GM12878 (cell line): ENCODE measurements around the gene FLOT1. TPM values are rescaled to one million over a fixed set of nuclear protein-coding genes. Genes with fewer than 3 reads are reported as not detected.

Experiments used
- BHLHE40 ChIP-seq, 2 experiments: fragments of 450-650 bp in 1 of 2; IDR thresholded peaks; 2 replicates each; pipeline ENCODE4 v1.6.1; 2011 to 2017; ENCODE audit warnings: low read depth in 2 of 2, borderline replicate concordance in 1 of 2, improper control_type of control experiment in 1 of 2, low read length in 1 of 2, mild to moderate bottlenecking in 1 of 2
- BMI1 ChIP-seq: fragments of 450-650 bp; IDR thresholded peaks from 2 replicates; pipeline ENCODE4 v1.6.1; 2016; ENCODE audit warnings: mild to moderate bottlenecking, moderate library complexity, borderline replicate concordance
- CHD1 ChIP-seq: IDR thresholded peaks from 2 replicates; pipeline ENCODE4 v1.6.1; 2012; ENCODE audit warnings: low read depth, low read length, improper control_type of control experiment
- EGR1 ChIP-seq, 2 experiments: IDR thresholded peaks; 1 replicate in 1 of 2; 2 replicates in 1 of 2; pipeline ENCODE4 v1.6.1; 2011 to 2012; ENCODE audit warnings: low read depth in 2 of 2, low read length in 2 of 2, borderline replicate concordance in 1 of 2, mild to moderate bottlenecking in 1 of 2, moderate library complexity in 1 of 2
- IKZF1 ChIP-seq: fragments of 450-650 bp; conservative IDR thresholded peaks from 2 replicates; pipeline ENCODE4 v1.6.1; 2017; ENCODE audit warnings: antibody characterized with exemption, mild to moderate bottlenecking
- KLF5 ChIP-seq: fragments of 450-650 bp; IDR thresholded peaks from 2 replicates; pipeline ENCODE4 v1.6.1; 2014; ENCODE audit warnings: mild to moderate bottlenecking; ENCODE audit not compliant: partially characterized antibody
- LARP7 ChIP-seq: fragments of 450-650 bp; IDR thresholded peaks from 2 replicates; pipeline ENCODE4 v1.6.1; 2017; ENCODE audit warnings: mild to moderate bottlenecking
- NKRF ChIP-seq: fragments of 450-650 bp; conservative IDR thresholded peaks from 2 replicates; pipeline ENCODE4 v1.6.1; 2017; ENCODE audit warnings: mild to moderate bottlenecking, moderate library complexity
- NR2C2 ChIP-seq: IDR thresholded peaks from 2 replicates; pipeline ENCODE4 v1.6.1; 2011; ENCODE audit warnings: borderline replicate concordance, low read depth; ENCODE audit not compliant: control insufficient read depth, insufficient read length
- POLR2A ChIP-seq: IDR thresholded peaks from 2 replicates; pipeline ENCODE4 v1.6.1; 2011; ENCODE audit warnings: low read depth, mild to moderate bottlenecking, low read length
- POU2F2 ChIP-seq: IDR thresholded peaks from 3 replicates; pipeline ENCODE4 v1.6.1; 2011; ENCODE audit warnings: low read depth, mild to moderate bottlenecking, low read length, borderline replicate concordance
- RB1 ChIP-seq: fragments of 450-650 bp; formaldehyde crosslinking; IDR thresholded peaks from 2 replicates; pipeline ENCODE4 v1.6.1; 2017; ENCODE audit warnings: mild to moderate bottlenecking, borderline replicate concordance
- SIN3A ChIP-seq: IDR thresholded peaks from 2 replicates; pipeline ENCODE4 v1.6.1; 2012; ENCODE audit warnings: low read depth, low read length, improper control_type of control experiment
- SMARCA5 ChIP-seq: fragments of 450-650 bp; IDR thresholded peaks from 2 replicates; pipeline ENCODE4 v1.6.1; 2017; ENCODE audit warnings: mild to moderate bottlenecking
- SMC3 ChIP-seq: IDR thresholded peaks from 2 replicates; pipeline ENCODE4 v1.6.1; 2011; ENCODE audit warnings: low read length, improper control_type of control experiment, borderline replicate concordance
- TARDBP ChIP-seq: IDR thresholded peaks from 2 replicates; pipeline ENCODE4 v1.6.1; 2016; ENCODE audit warnings: borderline replicate concordance
- YY1 ChIP-seq: IDR thresholded peaks from 2 replicates; pipeline ENCODE4 v1.6.1; 2011; ENCODE audit warnings: low read depth, mild to moderate bottlenecking, low read length
- ZNF687 ChIP-seq: fragments of 450-650 bp; IDR thresholded peaks from 2 replicates; pipeline ENCODE4 v1.6.1; 2017; ENCODE audit warnings: mild to moderate bottlenecking, moderate library complexity
- polyA plus RNA-seq, 11 experiments: library from polyadenylated mRNA; depleted of rRNA in 4 of 11; unstranded in 6 of 11; stranded (reverse) in 5 of 11; fragments of >200 nt; fragmentation: Nextera tagmentation in 4 of 11; fragmentation: Illumina TruSeq in 1 of 11; extraction: Ambion mirVana in 4 of 11; extraction: Trizol in 1 of 11; gene quantifications; 1 replicate in 1 of 11; 2 replicates in 10 of 11; pipeline versions ENCODE4 v1.2.1 to v1.2.3, GENCODE V29; 2011 to 2016; ENCODE audit warnings: inconsistent platforms in 2 of 11, missing spikeins in 2 of 11, low read depth in 1 of 11
- total RNA-seq, 4 experiments: library from RNA; depleted of rRNA in 3 of 4; stranded (reverse); fragments of >200 nt in 3 of 4; fragmentation: Illumina TruSeq in 1 of 4; extraction: Trizol in 1 of 4; gene quantifications; 2 replicates each; pipeline versions ENCODE4 v1.2.1 to v1.2.3, GENCODE V29; 2013 to 2021
- TF ChIP-seq, protein P1 (sequence below): fragments of 450-650 bp; IDR thresholded peaks from 2 replicates; pipeline ENCODE4 v1.6.1; 2018; ENCODE audit warnings: borderline replicate concordance, mild to moderate bottlenecking; ENCODE audit not compliant: partially characterized antibody

Gene FLOT1
- total and polyA plus RNA-seq, 10 of the 15 experiments (the other 5 are each of a cell fraction or from before 2014, with no cell fraction given) = 12.3 to 153 (median 112) TPM

- TF ChIP-seq ZNF687 (no peak), TARDBP (peak; percentile 22; the same call in 1 of the 2 replicates), KLF5 (peak; percentile 34), POU2F2 (0 out of 3 replicates have a peak, but pooled peaks have one; percentile 24), SMC3 (peak; percentile 97), CHD1 (no peak), RB1 (peak; percentile 84; the same call in 1 of the 2 replicates), YY1 (peak; percentile 86), POLR2A (0 out of 2 replicates have a peak, but pooled peaks have one; percentile 29), BMI1 (no peak), SIN3A (peak; percentile 45; the same call in 1 of the 2 replicates), NR2C2 (no peak), LARP7 (peak; percentile 71), EGR1 (IDR thresholded peaks at IDR 0.05; ENCODE audit: borderline replicate concordance in 1 of 2, low read depth in 2 of 2, low read length in 2 of 2) (peak in 1 of 2 experiments; percentile 93; a peak in 2 of 3 replicates), BHLHE40 (IDR thresholded peaks at IDR 0.05; ENCODE audit: borderline replicate concordance in 1 of 2, low read depth in 2 of 2, low read length in 1 of 2) (peak in 1 of 2 experiments; percentile 45; a peak in 1 of 4 replicates), IKZF1 (peak; percentile 58), SMARCA5 (peak; percentile 92), NKRF (peak; percentile 65)
- TF ChIP-seq, protein P1, sequence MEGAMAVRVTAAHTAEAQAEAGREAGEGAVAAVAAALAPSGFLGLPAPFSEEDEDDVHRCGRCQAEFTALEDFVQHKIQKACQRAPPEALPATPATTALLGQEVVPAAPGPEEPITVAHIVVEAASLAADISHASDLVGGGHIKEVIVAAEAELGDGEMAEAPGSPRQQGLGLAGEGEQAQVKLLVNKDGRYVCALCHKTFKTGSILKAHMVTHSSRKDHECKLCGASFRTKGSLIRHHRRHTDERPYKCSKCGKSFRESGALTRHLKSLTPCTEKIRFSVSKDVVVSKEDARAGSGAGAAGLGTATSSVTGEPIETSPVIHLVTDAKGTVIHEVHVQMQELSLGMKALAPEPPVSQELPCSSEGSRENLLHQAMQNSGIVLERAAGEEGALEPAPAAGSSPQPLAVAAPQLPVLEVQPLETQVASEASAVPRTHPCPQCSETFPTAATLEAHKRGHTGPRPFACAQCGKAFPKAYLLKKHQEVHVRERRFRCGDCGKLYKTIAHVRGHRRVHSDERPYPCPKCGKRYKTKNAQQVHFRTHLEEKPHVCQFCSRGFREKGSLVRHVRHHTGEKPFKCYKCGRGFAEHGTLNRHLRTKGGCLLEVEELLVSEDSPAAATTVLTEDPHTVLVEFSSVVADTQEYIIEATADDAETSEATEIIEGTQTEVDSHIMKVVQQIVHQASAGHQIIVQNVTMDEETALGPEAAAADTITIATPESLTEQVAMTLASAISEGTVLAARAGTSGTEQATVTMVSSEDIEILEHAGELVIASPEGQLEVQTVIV = no peak
Measured at GRCh38 chr6:30678964-30679726, 63.3 kb downstream of the FLOT1 start (continued).
